ENCODE data around the gene M6PR.
"Not testable (repeated sequence)": the region's sequence is repeated elsewhere in the genome, so short reads cannot be mapped to it uniquely, and the experiment has no call there.

The M6PR gene

GRCh38 chr12:8950702-8951478, 1.4 kb upstream of the M6PR start:
- no peak for DNase-seq (ENCODE audit: low read depth, low spot score)

DNA sequence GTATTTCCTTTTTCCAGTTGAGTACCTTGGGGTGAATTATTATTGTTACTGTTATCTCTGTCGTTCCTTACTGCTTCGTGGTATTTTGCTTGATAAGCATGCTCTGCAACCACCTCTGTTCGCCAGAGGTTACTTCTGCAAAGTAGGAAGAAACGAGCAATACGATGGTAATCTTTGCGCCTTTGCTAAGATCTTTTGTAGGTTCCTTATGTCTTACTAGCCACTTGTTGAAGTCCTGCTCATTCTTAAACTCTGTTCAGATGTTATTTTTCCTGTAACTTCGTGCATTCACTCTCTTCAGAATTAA, 729 bp upstream of the M6PR start:
- DNase-seq (ENCODE audit: low read depth, low spot score): no peak

DNA sequence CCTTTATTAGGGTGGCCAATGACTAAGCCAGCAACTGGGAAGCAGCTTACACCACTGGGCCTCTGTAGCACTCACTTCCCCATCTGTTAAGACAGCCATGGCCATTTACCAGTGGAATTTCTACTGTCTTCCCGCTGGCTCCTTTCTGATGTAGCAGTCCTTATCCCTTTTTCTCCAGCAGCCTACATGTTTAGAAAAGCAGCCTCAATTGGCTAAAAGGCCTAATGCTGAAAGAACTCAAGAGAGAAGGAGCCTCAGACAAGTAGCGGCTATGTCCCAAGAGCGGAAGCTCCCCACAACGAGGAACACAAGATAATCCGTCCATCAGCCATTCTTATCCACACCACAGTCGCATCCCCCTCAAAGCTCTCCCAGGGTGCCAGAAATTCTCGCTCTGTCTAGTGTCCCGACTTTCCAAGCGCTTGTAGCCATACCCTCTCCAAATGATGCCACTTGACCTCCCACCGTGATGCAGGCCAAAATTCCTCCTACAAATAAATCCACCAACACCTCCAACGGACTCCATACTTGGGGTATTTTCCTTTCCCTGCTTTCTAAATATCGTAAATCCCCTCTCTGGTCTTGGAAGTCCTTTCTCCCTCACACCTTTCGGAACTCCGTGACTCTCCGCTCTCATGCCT, 624 bp downstream of the M6PR start:
- DNase-seq (ENCODE audit: low read depth, low spot score): no peak

- DNase-seq (ENCODE audit: low read depth, low spot score): no peak
Observed at GRCh38 chr12:8947737-8948136, 1.7 kb downstream of the M6PR start.

DNA sequence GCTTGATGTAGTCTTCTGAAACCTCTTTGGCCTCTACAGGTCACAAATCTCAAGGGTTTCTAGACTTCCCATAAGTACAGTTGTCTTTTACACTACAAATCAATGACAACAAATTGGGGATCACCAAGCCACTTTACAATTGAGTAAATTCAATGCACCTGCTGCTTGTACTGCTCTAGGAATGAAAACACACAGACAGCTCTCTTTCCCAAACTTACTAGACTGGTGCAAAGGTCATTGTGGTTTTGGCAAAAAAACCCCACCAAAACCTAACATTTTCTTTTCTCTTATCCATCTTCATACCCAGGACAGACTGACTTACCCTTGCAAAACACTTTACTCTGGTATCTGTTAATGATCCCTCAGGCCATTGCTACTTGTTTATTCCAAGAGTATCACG, 2.7 kb downstream of the M6PR start:
- no peak for DNase-seq (ENCODE audit: low read depth, low spot score)

DNA sequence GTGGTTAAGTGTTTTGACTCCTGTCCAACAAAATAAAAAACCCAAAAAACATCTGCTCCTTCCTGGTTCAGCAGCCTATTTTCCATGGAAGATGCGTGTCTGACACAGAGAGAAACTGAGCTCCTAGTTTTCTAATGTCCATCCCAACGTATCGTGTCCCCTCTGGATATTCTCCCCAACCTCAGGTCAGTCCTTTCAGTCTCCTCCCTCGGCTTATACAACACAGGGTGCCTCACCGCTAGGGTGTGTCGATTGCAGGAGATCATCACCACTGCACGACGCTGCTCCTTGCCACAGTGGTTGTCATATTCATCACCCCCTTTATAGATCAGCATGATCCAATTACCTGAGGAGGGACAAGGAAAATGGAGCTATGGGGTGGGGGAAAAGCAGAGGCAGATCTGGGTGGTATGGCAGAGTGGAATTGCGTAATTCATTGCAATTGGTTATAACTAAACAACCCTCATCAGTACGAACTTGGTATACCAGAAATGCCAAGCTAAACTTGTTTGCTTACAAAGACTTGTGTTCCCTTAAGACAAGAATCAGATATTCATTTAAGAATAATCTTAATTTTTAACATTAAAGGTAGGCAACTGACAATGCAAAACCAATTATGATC, 5.8 kb downstream of the M6PR start:
- no peak for DNase-seq (ENCODE audit: low read depth, low spot score)

- DNase-seq (ENCODE audit: low read depth, low spot score): no peak
Observed at GRCh38 chr12:8941691-8942478, 7.6 kb downstream of the M6PR start.

- DNase-seq (ENCODE audit: low read depth, low spot score): not testable (repeated sequence)
Observed at GRCh38 chr12:8937842-8938442, 11.5 kb downstream of the M6PR start.

DNA sequence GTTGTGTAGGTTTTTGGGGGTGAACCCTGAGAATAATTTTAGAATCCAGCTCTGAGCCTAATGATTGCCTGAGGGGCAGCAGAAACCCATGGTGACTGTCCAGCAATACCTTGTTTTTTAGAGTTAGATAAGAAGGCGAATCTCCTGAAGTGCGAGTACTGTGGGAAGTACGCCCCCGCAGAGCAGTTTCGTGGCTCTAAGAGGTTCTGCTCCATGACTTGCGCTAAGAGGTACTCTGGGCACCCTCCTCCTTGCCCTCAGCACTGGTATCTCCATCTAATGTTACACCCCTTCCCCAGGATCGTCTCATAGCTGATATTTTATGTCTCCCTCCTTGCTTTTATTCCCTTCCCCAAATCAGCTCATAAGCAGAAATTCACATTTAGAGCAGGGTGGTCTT, 12.7 kb downstream of the M6PR start:
- DNase-seq (ENCODE audit: low read depth, low spot score): no peak

GRCh38 chr12:8934080-8934479, 15.4 kb downstream of the M6PR start:
- DNase-seq (ENCODE audit: low read depth, low spot score): not testable (repeated sequence)

GRCh38 chr12:8932464-8932863, 17.0 kb downstream of the M6PR start:
- not testable (repeated sequence) for DNase-seq (ENCODE audit: low read depth, low spot score)

DNA sequence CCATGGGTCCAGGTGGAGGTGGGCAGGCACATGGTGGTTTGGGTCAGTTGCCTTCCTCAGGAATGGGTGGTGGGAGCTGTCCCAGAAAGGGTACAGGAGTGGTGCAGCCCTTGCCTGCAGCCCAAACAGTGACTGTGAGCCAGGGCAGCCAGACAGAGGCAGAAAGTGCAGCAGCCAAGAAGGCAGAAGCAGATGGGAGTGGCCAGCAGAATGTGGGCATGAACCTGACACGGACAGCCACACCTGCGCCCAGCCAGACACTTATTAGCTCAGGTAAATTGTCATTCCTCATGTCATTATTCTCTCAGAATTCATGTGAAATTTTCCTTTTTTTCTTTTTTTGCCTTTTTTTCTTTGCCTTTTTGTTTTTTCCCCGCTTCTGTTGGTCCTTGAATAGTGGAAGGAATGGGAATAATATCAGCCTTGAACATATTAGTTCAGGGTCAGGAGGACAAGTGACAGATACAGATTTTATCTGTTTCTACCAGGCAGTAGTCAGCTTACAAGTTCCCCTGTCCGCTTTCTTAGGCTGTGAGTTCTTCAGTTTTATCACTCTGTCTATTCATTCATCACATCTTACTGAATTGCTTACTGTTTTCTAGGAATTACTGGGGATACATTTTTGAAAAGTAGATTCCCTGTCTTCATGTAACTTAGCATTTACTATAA, 18.7 kb downstream of the M6PR start:
- DNase-seq (ENCODE audit: low read depth, low spot score): not testable (repeated sequence)

DNA sequence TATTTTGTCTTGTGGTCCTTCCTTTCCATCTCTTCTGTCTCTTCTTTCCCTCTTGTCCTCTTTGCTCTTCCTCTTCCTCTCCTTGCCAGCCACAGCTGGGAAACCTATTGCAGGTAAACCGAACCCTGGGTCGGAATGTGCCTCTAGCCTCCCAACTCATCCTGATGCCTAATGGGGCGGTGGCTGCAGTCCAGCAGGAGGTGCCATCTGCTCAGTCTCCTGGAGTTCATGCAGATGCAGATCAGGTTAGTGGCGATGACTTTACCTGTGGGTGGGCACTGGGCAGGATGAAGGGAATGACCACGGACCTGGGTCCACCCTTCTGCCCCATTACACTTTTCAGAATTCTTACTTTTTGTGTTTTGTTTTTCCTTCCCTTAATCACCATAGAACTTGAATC, 26.9 kb downstream of the M6PR start:
- DNase-seq (ENCODE audit: low read depth, low spot score): no peak

DNA sequence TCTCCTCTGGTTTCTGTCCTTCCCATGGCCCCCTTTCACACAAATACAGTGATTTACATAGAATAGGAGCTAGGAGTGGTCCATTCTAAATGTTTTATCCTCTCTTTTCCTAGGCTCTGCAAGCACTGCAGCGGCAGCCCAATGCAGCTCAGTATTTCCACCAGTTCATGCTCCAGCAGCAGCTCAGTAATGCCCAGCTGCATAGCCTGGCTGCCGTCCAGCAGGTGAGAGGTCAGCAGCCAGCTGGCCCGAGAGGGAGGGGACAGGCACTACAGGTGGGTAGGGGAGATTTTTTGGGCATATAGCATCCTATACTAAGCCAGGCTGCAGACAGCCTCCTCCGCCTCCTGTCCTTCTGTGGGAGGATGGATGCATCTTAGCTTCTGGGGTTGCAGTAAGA, 29.8 kb downstream of the M6PR start:
- not testable (repeated sequence) for DNase-seq (ENCODE audit: low read depth, low spot score)

DNA sequence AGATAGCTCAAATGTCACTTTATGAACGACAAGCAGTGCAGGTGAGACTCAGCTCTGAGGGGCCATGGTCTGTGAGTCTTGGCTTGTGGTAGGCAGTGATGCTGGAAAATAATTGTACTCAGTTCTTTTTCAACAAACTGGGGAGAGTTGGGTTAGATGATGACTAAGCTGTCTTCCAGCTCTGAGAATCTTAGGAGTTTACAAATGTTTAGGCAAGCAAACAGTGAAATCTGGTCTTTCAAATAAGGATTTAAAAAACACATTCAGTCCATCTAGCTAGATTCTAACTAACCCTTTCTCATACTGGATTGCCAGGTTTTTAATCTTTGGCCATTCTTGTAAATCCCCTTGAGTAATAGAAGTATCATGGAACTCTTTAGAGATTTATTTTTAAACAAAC, 31.7 kb downstream of the M6PR start:
- DNase-seq (ENCODE audit: low read depth, low spot score): no peak

- DNase-seq (ENCODE audit: low read depth, low spot score): no peak
Observed at GRCh38 chr12:8917031-8917430, 32.4 kb downstream of the M6PR start.

GRCh38 chr12:8916154-8916553, 33.3 kb downstream of the M6PR start:
- DNase-seq (ENCODE audit: low read depth, low spot score): no peak

- no peak for DNase-seq (ENCODE audit: low read depth, low spot score)
Observed at GRCh38 chr12:8914716-8915526, 34.5 kb downstream of the M6PR start.

DNA sequence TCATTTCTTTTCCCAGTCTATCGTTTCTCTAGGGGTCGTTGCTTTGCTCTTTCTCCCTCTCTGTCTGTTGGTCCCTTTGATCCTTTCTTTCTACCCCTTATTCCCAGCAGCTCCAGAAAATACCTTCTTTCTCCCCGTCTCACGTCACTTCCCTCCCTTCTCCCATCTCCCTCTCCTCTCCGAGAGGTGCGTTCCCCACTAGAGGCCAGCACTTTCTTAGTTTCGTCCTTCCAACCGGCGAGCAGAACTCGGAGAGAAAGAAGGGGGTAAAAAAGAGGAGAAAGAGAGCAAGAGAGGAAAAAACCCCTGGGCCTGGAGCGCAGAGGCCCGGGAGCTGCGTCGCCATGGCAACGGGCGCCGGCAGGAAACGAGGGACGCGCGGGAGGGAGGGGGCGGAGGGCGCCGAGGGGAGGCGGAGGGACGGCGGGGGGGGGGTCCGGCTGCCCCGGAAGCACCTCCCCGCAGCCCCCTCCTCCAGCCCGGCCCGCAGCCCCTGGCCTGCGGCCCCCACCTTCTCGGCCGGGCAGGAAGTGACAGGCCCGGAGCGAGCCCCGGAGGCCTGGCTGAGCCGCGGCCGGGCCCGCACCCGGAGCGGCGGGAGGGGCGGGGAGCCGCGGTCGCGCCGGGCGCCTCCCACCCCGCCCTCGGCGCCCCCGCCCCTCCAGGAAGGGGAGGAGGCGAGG, 35.3 kb downstream of the M6PR start, which contains the start of gene PHC1:
Gene PHC1 (plus strand): TSS at position 477 of the 683 bp plus-strand sequence. CDS start 3,169 bp downstream, outside the sequence.
- not testable (repeated sequence) for DNase-seq (ENCODE audit: low read depth, low spot score)

DNA sequence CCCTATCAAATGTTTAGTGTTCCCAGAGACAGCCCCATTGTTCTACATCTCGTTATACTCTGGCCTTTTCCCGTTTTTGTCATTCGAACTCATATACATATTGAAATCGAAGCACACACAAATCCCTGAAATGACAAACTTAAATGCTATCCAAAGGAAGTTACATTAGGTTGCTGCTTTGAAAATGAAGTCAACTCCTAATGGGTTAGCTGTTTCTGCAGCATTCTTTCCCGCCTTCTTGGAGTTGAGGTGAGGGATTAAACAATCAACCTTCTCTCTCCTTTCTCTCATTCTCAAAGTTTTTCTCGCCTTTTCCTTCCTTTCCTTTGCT, 35.8 kb downstream of the M6PR start:
- DNase-seq (ENCODE audit: low read depth, low spot score): no peak
